ENCODE results near the gene IGFN1. TPM values are rescaled to one million over a fixed set of nuclear protein-coding genes. Genes with fewer than 3 reads are reported as not detected.

IGFN1 gene
- total and polyA plus RNA-seq, 10 of the 15 experiments (the other 5 are each of a cell fraction or from before 2014, with no cell fraction given) = not detected

DNA sequence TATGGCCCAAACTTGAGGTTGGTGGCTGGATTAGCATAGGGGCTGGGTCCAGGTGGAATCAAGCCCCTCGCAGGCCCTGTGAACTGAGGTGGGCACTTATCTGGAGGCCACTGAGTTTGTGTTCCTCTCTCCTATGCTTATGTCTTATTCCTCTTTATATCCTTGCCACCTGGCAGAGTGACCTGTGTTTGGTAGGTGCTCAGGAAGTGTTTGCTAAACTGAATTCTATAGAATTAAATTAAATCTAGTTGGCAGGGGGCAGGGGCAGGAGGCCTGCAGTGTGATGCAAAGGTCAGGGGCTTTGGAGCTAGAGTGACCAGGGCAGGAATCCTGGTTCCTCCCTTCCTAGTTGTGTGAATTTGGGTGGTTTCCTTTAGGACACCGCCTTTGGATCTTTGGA, 35.3 kb upstream of the IGFN1 start (continued):
- TF ChIP-seq, protein P1, sequence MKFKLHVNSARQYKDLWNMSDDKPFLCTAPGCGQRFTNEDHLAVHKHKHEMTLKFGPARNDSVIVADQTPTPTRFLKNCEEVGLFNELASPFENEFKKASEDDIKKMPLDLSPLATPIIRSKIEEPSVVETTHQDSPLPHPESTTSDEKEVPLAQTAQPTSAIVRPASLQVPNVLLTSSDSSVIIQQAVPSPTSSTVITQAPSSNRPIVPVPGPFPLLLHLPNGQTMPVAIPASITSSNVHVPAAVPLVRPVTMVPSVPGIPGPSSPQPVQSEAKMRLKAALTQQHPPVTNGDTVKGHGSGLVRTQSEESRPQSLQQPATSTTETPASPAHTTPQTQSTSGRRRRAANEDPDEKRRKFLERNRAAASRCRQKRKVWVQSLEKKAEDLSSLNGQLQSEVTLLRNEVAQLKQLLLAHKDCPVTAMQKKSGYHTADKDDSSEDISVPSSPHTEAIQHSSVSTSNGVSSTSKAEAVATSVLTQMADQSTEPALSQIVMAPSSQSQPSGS (IDR thresholded peaks at IDR 0.05; ENCODE audit: low read length) = no peak
- TF ChIP-seq CHD1 (IDR thresholded peaks at IDR 0.05; ENCODE audit: low read depth, low read length) = no peak
- TF ChIP-seq LARP7 (IDR thresholded peaks at IDR 0.05) = no peak
- no peak for TF ChIP-seq EZH2 (IDR thresholded peaks at IDR 0.05; ENCODE audit: borderline replicate concordance, control insufficient read depth, low read depth, low read length)
- TF ChIP-seq, protein P2, sequence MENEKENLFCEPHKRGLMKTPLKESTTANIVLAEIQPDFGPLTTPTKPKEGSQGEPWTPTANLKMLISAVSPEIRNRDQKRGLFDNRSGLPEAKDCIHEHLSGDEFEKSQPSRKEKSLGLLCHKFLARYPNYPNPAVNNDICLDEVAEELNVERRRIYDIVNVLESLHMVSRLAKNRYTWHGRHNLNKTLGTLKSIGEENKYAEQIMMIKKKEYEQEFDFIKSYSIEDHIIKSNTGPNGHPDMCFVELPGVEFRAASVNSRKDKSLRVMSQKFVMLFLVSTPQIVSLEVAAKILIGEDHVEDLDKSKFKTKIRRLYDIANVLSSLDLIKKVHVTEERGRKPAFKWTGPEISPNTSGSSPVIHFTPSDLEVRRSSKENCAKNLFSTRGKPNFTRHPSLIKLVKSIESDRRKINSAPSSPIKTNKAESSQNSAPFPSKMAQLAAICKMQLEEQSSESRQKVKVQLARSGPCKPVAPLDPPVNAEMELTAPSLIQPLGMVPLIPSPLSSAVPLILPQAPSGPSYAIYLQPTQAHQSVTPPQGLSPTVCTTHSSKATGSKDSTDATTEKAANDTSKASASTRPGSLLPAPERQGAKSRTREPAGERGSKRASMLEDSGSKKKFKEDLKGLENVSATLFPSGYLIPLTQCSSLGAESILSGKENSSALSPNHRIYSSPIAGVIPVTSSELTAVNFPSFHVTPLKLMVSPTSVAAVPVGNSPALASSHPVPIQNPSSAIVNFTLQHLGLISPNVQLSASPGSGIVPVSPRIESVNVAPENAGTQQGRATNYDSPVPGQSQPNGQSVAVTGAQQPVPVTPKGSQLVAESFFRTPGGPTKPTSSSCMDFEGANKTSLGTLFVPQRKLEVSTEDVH (IDR thresholded peaks at IDR 0.05; ENCODE audit: low read depth, partially characterized antibody) = no peak
- TF ChIP-seq, protein P3, sequence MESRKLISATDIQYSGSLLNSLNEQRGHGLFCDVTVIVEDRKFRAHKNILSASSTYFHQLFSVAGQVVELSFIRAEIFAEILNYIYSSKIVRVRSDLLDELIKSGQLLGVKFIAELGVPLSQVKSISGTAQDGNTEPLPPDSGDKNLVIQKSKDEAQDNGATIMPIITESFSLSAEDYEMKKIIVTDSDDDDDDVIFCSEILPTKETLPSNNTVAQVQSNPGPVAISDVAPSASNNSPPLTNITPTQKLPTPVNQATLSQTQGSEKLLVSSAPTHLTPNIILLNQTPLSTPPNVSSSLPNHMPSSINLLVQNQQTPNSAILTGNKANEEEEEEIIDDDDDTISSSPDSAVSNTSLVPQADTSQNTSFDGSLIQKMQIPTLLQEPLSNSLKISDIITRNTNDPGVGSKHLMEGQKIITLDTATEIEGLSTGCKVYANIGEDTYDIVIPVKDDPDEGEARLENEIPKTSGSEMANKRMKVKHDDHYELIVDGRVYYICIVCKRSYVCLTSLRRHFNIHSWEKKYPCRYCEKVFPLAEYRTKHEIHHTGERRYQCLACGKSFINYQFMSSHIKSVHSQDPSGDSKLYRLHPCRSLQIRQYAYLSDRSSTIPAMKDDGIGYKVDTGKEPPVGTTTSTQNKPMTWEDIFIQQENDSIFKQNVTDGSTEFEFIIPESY (IDR thresholded peaks at IDR 0.05) = no peak

DNA sequence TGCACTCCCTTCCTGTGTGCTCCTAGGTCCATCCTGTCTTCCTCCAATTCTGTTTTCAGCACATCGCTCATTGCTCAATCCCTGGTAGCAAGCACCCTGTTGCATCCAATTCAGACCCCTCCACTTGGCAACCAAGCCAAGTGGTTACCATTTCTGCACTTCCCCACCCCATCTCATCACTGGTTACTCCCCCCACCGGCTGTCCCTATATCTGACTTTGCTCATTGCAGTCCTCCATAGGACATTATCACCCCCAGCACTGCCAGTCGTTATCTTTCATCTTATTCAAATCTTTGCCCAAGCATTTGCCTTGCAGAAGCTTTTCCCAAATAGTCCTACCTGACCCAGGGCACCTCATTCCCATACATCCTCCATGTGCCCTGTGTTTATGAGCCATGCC, 34.3 kb upstream of the IGFN1 start:
- Histone ChIP-seq H3K27ac (ENCODE audit: control insufficient read depth, insufficient read depth) (no peak overlapping the region), H3K9me3 (replicated peaks; ENCODE audit: control insufficient read depth, insufficient read depth, low read length) (no peaks in the 10 kb centered on the region), H3K4me1 (ENCODE audit: control insufficient read depth, insufficient read depth, low read length) (peaks cover 12% of the 10 kb centered on the region), H3K4me2 (ENCODE audit: control insufficient read depth, insufficient read depth) (no peak overlapping the region), H3K9ac (ENCODE audit: control insufficient read depth, insufficient read depth, low read length) (no peak overlapping the region), H4K20me1 (ENCODE audit: control insufficient read depth, insufficient read depth) (no peaks in the 10 kb centered on the region), H3K27me3 (replicated peaks in 1 of 2; ENCODE audit: control insufficient read depth in 2 of 2, insufficient read depth in 2 of 2, low read length in 1 of 2) (no peaks in the 10 kb centered on the region; a peak in 1 of 4 replicates), H3K4me3 (no peak overlapping the region), H3K36me3 (ENCODE audit: control insufficient read depth in 2 of 2, insufficient read depth in 2 of 2, low read length in 1 of 2) (0 out of 4 replicates have a peak, but pooled peaks cover 0 to 4% of the 10 kb centered on the region in 2 experiments), H2AFZ (ENCODE audit: control insufficient read depth, low read depth, low read length) (no peak overlapping the region), H3K79me2 (ENCODE audit: control insufficient read depth, insufficient read depth, low read length) (peaks cover 5% of the 10 kb centered on the region; the same call in 1 of the 2 replicates)
- intact Hi-C loops (cut with micrococcal nuclease; ENCODE audit: unreplicated experiment) (no loop called here), in situ Hi-C loops (cut with MboI) (no loop called here)
- FAIRE-seq = no peak
- no peak for ATAC-seq
- ChIA-PET RAD21 (ENCODE audit: unreplicated experiment) (no interaction called here), CTCF (no interaction called here), POLR2A (no interaction called here), SMC1A (ENCODE audit: uncharacterized antibody, unreplicated experiment) (interaction anchor here (1.2 kb wide), 1 partner anchor 176 kb away, joined by 3 read pairs; no protein-coding TSS in a partner anchor)
- WGBS (ENCODE audit: insufficient coverage, insufficient replicate concordance, low lambda C conversion rate, missing lambda C conversion rate) = 43% methylated on average over 3 of the region's 3 CpGs
- no peak for DNase-seq (ENCODE audit: low read depth, low spot score)
- no TSS peak for BruUV-seq (replicated peaks)
- TF ChIP-seq NFYA (IDR thresholded peaks at IDR 0.05; ENCODE audit: borderline replicate concordance, low read depth, low read length) (no peak), ZBED1 (IDR thresholded peaks at IDR 0.05; ENCODE audit: borderline replicate concordance) (no peak), SMAD1 (IDR thresholded peaks at IDR 0.05; ENCODE audit: low read depth, partially characterized antibody) (no peak), NR2F1 (conservative IDR thresholded peaks at IDR 0.05) (no peak), ZNF207 (IDR thresholded peaks at IDR 0.05; ENCODE audit: borderline replicate concordance) (no peak), JUNB (IDR thresholded peaks at IDR 0.05) (no peak), SMAD5 (IDR thresholded peaks at IDR 0.05; ENCODE audit: low read depth) (no peak)
- TF ChIP-seq, protein P4, sequence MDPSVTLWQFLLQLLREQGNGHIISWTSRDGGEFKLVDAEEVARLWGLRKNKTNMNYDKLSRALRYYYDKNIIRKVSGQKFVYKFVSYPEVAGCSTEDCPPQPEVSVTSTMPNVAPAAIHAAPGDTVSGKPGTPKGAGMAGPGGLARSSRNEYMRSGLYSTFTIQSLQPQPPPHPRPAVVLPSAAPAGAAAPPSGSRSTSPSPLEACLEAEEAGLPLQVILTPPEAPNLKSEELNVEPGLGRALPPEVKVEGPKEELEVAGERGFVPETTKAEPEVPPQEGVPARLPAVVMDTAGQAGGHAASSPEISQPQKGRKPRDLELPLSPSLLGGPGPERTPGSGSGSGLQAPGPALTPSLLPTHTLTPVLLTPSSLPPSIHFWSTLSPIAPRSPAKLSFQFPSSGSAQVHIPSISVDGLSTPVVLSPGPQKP (IDR thresholded peaks at IDR 0.05; ENCODE audit: low read depth, low read length) = no peak
- TF ChIP-seq, protein P5, sequence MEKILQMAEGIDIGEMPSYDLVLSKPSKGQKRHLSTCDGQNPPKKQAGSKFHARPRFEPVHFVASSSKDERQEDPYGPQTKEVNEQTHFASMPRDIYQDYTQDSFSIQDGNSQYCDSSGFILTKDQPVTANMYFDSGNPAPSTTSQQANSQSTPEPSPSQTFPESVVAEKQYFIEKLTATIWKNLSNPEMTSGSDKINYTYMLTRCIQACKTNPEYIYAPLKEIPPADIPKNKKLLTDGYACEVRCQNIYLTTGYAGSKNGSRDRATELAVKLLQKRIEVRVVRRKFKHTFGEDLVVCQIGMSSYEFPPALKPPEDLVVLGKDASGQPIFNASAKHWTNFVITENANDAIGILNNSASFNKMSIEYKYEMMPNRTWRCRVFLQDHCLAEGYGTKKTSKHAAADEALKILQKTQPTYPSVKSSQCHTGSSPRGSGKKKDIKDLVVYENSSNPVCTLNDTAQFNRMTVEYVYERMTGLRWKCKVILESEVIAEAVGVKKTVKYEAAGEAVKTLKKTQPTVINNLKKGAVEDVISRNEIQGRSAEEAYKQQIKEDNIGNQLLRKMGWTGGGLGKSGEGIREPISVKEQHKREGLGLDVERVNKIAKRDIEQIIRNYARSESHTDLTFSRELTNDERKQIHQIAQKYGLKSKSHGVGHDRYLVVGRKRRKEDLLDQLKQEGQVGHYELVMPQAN (conservative IDR thresholded peaks at IDR 0.05) = no peak

Data from GM12878 (cell line).